HepG2 (cell line): ENCODE results near the gene CLNS1A. TPM values are rescaled to one million over a fixed set of nuclear protein-coding genes. Genes with fewer than 3 reads are reported as not detected.

Experiments used
- DNMT1 ChIP-seq: sonication (generic); formaldehyde crosslinking; IDR thresholded peaks from 2 replicates; pipeline ENCODE4 v1.5.1; 2020; ENCODE audit warnings: mild to moderate bottlenecking, missing genetic modification reagents
- FOXM1 ChIP-seq: sonication (generic); formaldehyde crosslinking; IDR thresholded peaks from 2 replicates; pipeline ENCODE4 v1.5.0; 2020; ENCODE audit warnings: missing genetic modification reagents
- HDAC2 ChIP-seq: sonication (generic); formaldehyde crosslinking; IDR thresholded peaks from 2 replicates; pipeline ENCODE4 v1.4.0; 2020; ENCODE audit warnings: missing genetic modification reagents
- HOXD1 ChIP-seq: sonication (generic); formaldehyde crosslinking; IDR thresholded peaks from 2 replicates; pipeline ENCODE4 v1.5.0; 2020; ENCODE audit warnings: missing genetic modification reagents
- KMT2A ChIP-seq: sonication (generic); formaldehyde crosslinking; IDR thresholded peaks from 2 replicates; pipeline ENCODE4 v1.4.0; 2020; ENCODE audit warnings: missing genetic modification reagents
- NRL ChIP-seq: sonication (generic); formaldehyde crosslinking; IDR thresholded peaks from 2 replicates; pipeline ENCODE4 v1.5.0; 2020; ENCODE audit warnings: missing genetic modification reagents, mild to moderate bottlenecking, moderate library complexity, borderline replicate concordance
- PLRG1 ChIP-seq: fragments of 450-650 bp; conservative IDR thresholded peaks from 2 replicates; pipeline ENCODE4 v1.6.1; 2016
- RXRA ChIP-seq: sonication (generic); formaldehyde crosslinking; IDR thresholded peaks from 2 replicates; pipeline ENCODE4 v1.5.1; 2020; ENCODE audit warnings: missing genetic modification reagents
- SRSF1 ChIP-seq: fragments of 200-400 bp; formaldehyde crosslinking; optimal IDR thresholded peaks from 2 replicates; pipeline ENCODE3; 2017; ENCODE audit warnings: mild to moderate bottlenecking, low read depth, low read length, moderate library complexity
- SSRP1 ChIP-seq: IDR thresholded peaks from 2 replicates; pipeline ENCODE4 v1.6.1; 2016; ENCODE audit warnings: control low read depth
- THAP9 ChIP-seq: sonication (generic); formaldehyde crosslinking; IDR thresholded peaks from 2 replicates; pipeline ENCODE4; 2020; ENCODE audit warnings: missing genetic modification reagents, mild to moderate bottlenecking, borderline replicate concordance
- TIGD3 ChIP-seq: sonication (generic); formaldehyde crosslinking; IDR thresholded peaks from 2 replicates; pipeline ENCODE4 v1.5.1; 2020; ENCODE audit warnings: mild to moderate bottlenecking, missing genetic modification reagents, borderline replicate concordance
- ZBTB42 ChIP-seq: sonication (generic); formaldehyde crosslinking; IDR thresholded peaks from 2 replicates; pipeline ENCODE4 v1.5.0; 2020; ENCODE audit warnings: mild to moderate bottlenecking, missing genetic modification reagents
- ZNF143 ChIP-seq: sonication (generic); formaldehyde crosslinking; IDR thresholded peaks from 2 replicates; pipeline ENCODE4 v1.4.0; 2020; ENCODE audit warnings: missing genetic modification reagents
- ZNF768 ChIP-seq: sonication (generic); formaldehyde crosslinking; IDR thresholded peaks from 2 replicates; pipeline ENCODE4 v1.4.0; 2020; ENCODE audit warnings: missing genetic modification reagents
- ZNF772 ChIP-seq: sonication (generic); formaldehyde crosslinking; IDR thresholded peaks from 2 replicates; pipeline ENCODE4 v1.5.0; 2020; ENCODE audit warnings: mild to moderate bottlenecking, missing genetic modification reagents
- ZSCAN29 ChIP-seq: sonication (generic); formaldehyde crosslinking; conservative IDR thresholded peaks from 2 replicates; pipeline ENCODE4 v1.4.0; 2020; ENCODE audit warnings: mild to moderate bottlenecking, missing genetic modification reagents
- polyA plus RNA-seq, 8 experiments: library from polyadenylated mRNA; depleted of rRNA in 3 of 8; stranded (reverse) in 7 of 8; unstranded in 1 of 8; fragments of >200 nt; fragmentation: Illumina TruSeq in 4 of 8; extraction: Trizol in 4 of 8; gene quantifications; 2 replicates each; pipeline versions ENCODE4 v1.2.1 to v1.2.3, GENCODE V29; 2011 to 2016; ENCODE audit warnings: low read depth in 4 of 8, missing spikeins in 1 of 8, mixed read lengths in 1 of 8; ENCODE audit not compliant: insufficient read depth in 1 of 8
- total RNA-seq, 5 experiments: library from RNA; depleted of rRNA; stranded (reverse); fragments of >200 nt; fragmentation: Illumina TruSeq; extraction: Trizol; gene quantifications; 2 replicates each; pipeline ENCODE4 v1.2.3, GENCODE V29; 2016; ENCODE audit warnings: low read depth in 1 of 5
- TF ChIP-seq, protein P1 (sequence below), 2 experiments: sonication (generic) in 1 of 2; formaldehyde crosslinking in 1 of 2; IDR thresholded peaks; 2 replicates each; pipeline versions ENCODE4 v1.4.0 to v1.6.1; 2016 to 2020; ENCODE audit warnings: borderline replicate concordance in 1 of 2, low read depth in 1 of 2, mild to moderate bottlenecking in 1 of 2, missing genetic modification reagents in 1 of 2
- TF ChIP-seq, protein P2 (sequence below): sonication (generic); formaldehyde crosslinking; IDR thresholded peaks from 2 replicates; pipeline ENCODE4 v1.4.0; 2020; ENCODE audit warnings: mild to moderate bottlenecking, missing genetic modification reagents

CLNS1A gene
- total and polyA plus RNA-seq, 2 of the 13 experiments (the other 11 are each of a cell fraction or from before 2014, with no cell fraction given) = 158 to 219 TPM

- TF ChIP-seq, protein P1, sequence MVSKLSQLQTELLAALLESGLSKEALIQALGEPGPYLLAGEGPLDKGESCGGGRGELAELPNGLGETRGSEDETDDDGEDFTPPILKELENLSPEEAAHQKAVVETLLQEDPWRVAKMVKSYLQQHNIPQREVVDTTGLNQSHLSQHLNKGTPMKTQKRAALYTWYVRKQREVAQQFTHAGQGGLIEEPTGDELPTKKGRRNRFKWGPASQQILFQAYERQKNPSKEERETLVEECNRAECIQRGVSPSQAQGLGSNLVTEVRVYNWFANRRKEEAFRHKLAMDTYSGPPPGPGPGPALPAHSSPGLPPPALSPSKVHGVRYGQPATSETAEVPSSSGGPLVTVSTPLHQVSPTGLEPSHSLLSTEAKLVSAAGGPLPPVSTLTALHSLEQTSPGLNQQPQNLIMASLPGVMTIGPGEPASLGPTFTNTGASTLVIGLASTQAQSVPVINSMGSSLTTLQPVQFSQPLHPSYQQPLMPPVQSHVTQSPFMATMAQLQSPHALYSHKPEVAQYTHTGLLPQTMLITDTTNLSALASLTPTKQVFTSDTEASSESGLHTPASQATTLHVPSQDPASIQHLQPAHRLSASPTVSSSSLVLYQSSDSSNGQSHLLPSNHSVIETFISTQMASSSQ (IDR thresholded peaks at IDR 0.05; ENCODE audit: low read depth) = no peak
- TF ChIP-seq, protein P1 (CRISPR knock-in tag; IDR thresholded peaks at IDR 0.05; ENCODE audit: borderline replicate concordance) = 0 out of 2 replicates have a peak, but pooled peaks have one; percentile 3
- no peak for TF ChIP-seq FOXM1 (CRISPR knock-in tag)
- peak; percentile 60; the same call in 1 of the 2 replicates for TF ChIP-seq HOXD1 (CRISPR knock-in tag)
- 0 out of 2 replicates have a peak, but pooled peaks have one; percentile 14 for TF ChIP-seq HDAC2 (CRISPR knock-in tag)
- TF ChIP-seq, protein P2, sequence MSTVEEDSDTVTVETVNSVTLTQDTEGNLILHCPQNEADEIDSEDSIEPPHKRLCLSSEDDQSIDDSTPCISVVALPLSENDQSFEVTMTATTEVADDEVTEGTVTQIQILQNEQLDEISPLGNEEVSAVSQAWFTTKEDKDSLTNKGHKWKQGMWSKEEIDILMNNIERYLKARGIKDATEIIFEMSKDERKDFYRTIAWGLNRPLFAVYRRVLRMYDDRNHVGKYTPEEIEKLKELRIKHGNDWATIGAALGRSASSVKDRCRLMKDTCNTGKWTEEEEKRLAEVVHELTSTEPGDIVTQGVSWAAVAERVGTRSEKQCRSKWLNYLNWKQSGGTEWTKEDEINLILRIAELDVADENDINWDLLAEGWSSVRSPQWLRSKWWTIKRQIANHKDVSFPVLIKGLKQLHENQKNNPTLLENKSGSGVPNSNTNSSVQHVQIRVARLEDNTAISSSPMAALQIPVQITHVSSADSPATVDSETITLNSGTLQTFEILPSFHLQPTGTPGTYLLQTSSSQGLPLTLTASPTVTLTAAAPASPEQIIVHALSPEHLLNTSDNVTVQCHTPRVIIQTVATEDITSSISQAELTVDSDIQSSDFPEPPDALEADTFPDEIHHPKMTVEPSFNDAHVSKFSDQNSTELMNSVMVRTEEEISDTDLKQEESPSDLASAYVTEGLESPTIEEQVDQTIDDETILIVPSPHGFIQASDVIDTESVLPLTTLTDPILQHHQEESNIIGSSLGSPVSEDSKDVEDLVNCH (CRISPR knock-in tag) = no peak
- no peak for TF ChIP-seq ZNF772 (CRISPR knock-in tag)
- 0 out of 2 replicates have a peak, but pooled peaks have one; percentile 23 for TF ChIP-seq ZBTB42
- TF ChIP-seq DNMT1 = peak; percentile 64; the same call in 1 of the 2 replicates
- peak; percentile 88; the same call in 1 of the 2 replicates for TF ChIP-seq KMT2A
- peak; percentile 57; the same call in 1 of the 2 replicates for TF ChIP-seq ZNF143 (CRISPR knock-in tag)
- TF ChIP-seq ZNF768 (CRISPR knock-in tag) = peak; percentile 71; the same call in 1 of the 2 replicates
- 0 out of 2 replicates have a peak, but pooled peaks have one; percentile 59 for TF ChIP-seq NRL (CRISPR knock-in tag)
- TF ChIP-seq RXRA = peak; percentile 11; the same call in 1 of the 2 replicates
- no peak for TF ChIP-seq PLRG1
- TF ChIP-seq TIGD3 (CRISPR knock-in tag) = no peak
- peak; percentile 82 for TF ChIP-seq SRSF1
- TF ChIP-seq THAP9 = 0 out of 2 replicates have a peak, but pooled peaks have one; percentile 38
- TF ChIP-seq ZSCAN29 (CRISPR knock-in tag) = peak; percentile 23; the same call in 1 of the 2 replicates
- peak; percentile 66; the same call in 1 of the 2 replicates for TF ChIP-seq SSRP1 (CRISPR knock-in tag)
These were observed 47.3 kb downstream of the CLNS1A start (continued) for GRCh38 chr11:77590194-77590782.
